HepG2 (cell line): ENCODE data around the gene ARFGEF3. TPM values are rescaled to one million over a fixed set of nuclear protein-coding genes. Genes with fewer than 3 reads are reported as not detected.
A peak's percentile ranks its signal among the peaks of the same experiment; 100 is the strongest.

ENCODE experiments used
- FOXJ3 ChIP-seq: sonication (generic); formaldehyde crosslinking; IDR thresholded peaks from 2 replicates; pipeline ENCODE4 v1.4.0; 2020; ENCODE audit warnings: missing genetic modification reagents, mild to moderate bottlenecking, borderline replicate concordance
- GFI1 ChIP-seq: sonication (generic); formaldehyde crosslinking; IDR thresholded peaks from 2 replicates; pipeline ENCODE4 v1.5.0; 2020; ENCODE audit warnings: missing genetic modification reagents, mild to moderate bottlenecking, borderline replicate concordance
- HOXA7 ChIP-seq: sonication (generic); formaldehyde crosslinking; IDR thresholded peaks from 2 replicates; pipeline ENCODE4 v1.8.1; 2022; ENCODE audit warnings: mild to moderate bottlenecking, missing genetic modification reagents, moderate library complexity
- MTF1 ChIP-seq: sonication (generic); formaldehyde crosslinking; IDR thresholded peaks from 2 replicates; pipeline ENCODE4 v1.5.0; 2020; ENCODE audit warnings: missing genetic modification reagents
- NR2C2 ChIP-seq: sonication (generic); formaldehyde crosslinking; IDR thresholded peaks from 2 replicates; pipeline ENCODE4 v1.4.0; 2020; ENCODE audit warnings: missing genetic modification reagents, mild to moderate bottlenecking, moderate library complexity, borderline replicate concordance
- SCMH1 ChIP-seq: sonication (generic); formaldehyde crosslinking; IDR thresholded peaks from 2 replicates; pipeline ENCODE4 v1.9.0; 2021; ENCODE audit warnings: missing genetic modification reagents, mild to moderate bottlenecking, borderline replicate concordance
- ZNF333 ChIP-seq: sonication (generic); formaldehyde crosslinking; IDR thresholded peaks from 2 replicates; pipeline ENCODE4 v1.4.0; 2020; ENCODE audit warnings: mild to moderate bottlenecking, missing genetic modification reagents, borderline replicate concordance
- ZNF572 ChIP-seq: sonication (generic); formaldehyde crosslinking; IDR thresholded peaks from 2 replicates; pipeline ENCODE4 v1.5.1; 2020; ENCODE audit warnings: mild to moderate bottlenecking, missing genetic modification reagents
- ZNF652 ChIP-seq: IDR thresholded peaks from 2 replicates; pipeline ENCODE4 v1.6.1; 2016; ENCODE audit warnings: low read depth, borderline replicate concordance
- ZNF841 ChIP-seq: sonication (generic); formaldehyde crosslinking; IDR thresholded peaks from 2 replicates; pipeline ENCODE4 v1.8.1; 2023; ENCODE audit warnings: missing genetic modification reagents, borderline replicate concordance
- polyA plus RNA-seq, 8 experiments: library from polyadenylated mRNA; depleted of rRNA in 3 of 8; stranded (reverse) in 7 of 8; unstranded in 1 of 8; fragments of >200 nt; fragmentation: Illumina TruSeq in 4 of 8; extraction: Trizol in 4 of 8; gene quantifications; 2 replicates each; pipeline versions ENCODE4 v1.2.1 to v1.2.3, GENCODE V29; 2011 to 2016; ENCODE audit warnings: low read depth in 4 of 8, missing spikeins in 1 of 8, mixed read lengths in 1 of 8; ENCODE audit not compliant: insufficient read depth in 1 of 8
- total RNA-seq, 5 experiments: library from RNA; depleted of rRNA; stranded (reverse); fragments of >200 nt; fragmentation: Illumina TruSeq; extraction: Trizol; gene quantifications; 2 replicates each; pipeline ENCODE4 v1.2.3, GENCODE V29; 2016; ENCODE audit warnings: low read depth in 1 of 5
- TF ChIP-seq, protein P1 (sequence below): sonication (generic); formaldehyde crosslinking; IDR thresholded peaks from 2 replicates; pipeline ENCODE4 v1.5.1; 2020; ENCODE audit warnings: mild to moderate bottlenecking, missing genetic modification reagents, borderline replicate concordance
- TF ChIP-seq, protein P2 (sequence below): fragments of 450-650 bp; IDR thresholded peaks from 2 replicates; pipeline ENCODE4 v1.6.1; 2017
- TF ChIP-seq, protein P3 (sequence below): sonication (generic); formaldehyde crosslinking; conservative IDR thresholded peaks from 2 replicates; pipeline ENCODE4 v1.8.0; 2022; ENCODE audit warnings: low read depth, missing genetic modification reagents
- TF ChIP-seq, protein P4 (sequence below): sonication (generic); formaldehyde crosslinking; IDR thresholded peaks from 2 replicates; pipeline ENCODE4 v1.4.0; 2020; ENCODE audit warnings: missing genetic modification reagents, borderline replicate concordance
- TF ChIP-seq, protein P5 (sequence below): sonication (generic); formaldehyde crosslinking; IDR thresholded peaks from 2 replicates; pipeline ENCODE4 v1.5.1; 2020; ENCODE audit warnings: mild to moderate bottlenecking, missing genetic modification reagents, moderate library complexity

The ARFGEF3 gene
- total and polyA plus RNA-seq, 2 of the 13 experiments (the other 11 are each of a cell fraction or from before 2014, with no cell fraction given), result 0.60 to 2.6 TPM

DNA sequence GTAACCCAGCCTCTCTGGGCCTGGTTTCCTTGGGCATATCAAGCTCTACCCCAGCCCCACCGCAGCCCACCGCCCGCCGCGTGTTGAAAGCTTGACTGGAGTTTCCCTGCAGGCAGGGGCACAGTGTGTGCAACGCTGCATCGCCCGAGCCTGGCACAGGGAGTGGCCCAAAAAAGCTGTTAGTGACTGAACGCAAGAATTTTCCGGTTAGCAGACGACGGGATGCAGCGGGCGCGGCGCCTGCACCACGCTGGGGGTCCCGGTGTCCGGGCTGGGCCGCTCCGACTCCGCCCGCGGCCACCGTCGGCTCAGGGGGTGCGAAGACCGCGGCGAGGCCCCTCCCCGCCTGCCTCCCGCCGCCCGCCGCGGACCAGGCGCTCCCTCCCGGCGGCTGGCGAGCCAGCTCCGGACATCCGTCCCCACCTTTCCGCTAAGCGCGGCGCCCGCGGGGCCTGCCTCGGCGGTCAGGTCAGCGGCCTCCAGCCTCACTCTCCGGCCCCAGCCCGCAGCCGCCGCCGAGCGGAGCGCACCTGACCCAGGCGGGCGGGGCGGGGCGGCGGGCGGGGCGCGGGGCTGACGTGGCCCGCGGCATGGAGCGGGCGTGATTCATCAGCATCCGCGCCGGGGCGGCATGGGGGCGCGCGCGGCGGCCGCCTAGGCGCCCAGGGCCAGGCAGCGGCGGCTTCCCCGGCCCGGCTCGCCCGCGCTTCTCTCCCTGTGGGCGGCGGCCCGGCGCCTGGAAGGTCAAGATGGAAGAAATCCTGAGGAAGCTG is at the start of gene ARFGEF3 (continued):
- TF ChIP-seq ZNF652 (no peak), NR2C2 (CRISPR knock-in tag) (0 out of 2 replicates have a peak, but pooled peaks have one; percentile 32), ZNF333 (CRISPR knock-in tag) (peak; percentile 71; the same call in 1 of the 2 replicates), SCMH1 (CRISPR knock-in tag) (no peak), FOXJ3 (no peak), MTF1 (CRISPR knock-in tag) (no peak), ZNF572 (no peak; the same call in 1 of the 2 replicates), ZNF841 (CRISPR knock-in tag) (no peak), GFI1 (no peak), HOXA7 (no peak)
- TF ChIP-seq, protein P1, sequence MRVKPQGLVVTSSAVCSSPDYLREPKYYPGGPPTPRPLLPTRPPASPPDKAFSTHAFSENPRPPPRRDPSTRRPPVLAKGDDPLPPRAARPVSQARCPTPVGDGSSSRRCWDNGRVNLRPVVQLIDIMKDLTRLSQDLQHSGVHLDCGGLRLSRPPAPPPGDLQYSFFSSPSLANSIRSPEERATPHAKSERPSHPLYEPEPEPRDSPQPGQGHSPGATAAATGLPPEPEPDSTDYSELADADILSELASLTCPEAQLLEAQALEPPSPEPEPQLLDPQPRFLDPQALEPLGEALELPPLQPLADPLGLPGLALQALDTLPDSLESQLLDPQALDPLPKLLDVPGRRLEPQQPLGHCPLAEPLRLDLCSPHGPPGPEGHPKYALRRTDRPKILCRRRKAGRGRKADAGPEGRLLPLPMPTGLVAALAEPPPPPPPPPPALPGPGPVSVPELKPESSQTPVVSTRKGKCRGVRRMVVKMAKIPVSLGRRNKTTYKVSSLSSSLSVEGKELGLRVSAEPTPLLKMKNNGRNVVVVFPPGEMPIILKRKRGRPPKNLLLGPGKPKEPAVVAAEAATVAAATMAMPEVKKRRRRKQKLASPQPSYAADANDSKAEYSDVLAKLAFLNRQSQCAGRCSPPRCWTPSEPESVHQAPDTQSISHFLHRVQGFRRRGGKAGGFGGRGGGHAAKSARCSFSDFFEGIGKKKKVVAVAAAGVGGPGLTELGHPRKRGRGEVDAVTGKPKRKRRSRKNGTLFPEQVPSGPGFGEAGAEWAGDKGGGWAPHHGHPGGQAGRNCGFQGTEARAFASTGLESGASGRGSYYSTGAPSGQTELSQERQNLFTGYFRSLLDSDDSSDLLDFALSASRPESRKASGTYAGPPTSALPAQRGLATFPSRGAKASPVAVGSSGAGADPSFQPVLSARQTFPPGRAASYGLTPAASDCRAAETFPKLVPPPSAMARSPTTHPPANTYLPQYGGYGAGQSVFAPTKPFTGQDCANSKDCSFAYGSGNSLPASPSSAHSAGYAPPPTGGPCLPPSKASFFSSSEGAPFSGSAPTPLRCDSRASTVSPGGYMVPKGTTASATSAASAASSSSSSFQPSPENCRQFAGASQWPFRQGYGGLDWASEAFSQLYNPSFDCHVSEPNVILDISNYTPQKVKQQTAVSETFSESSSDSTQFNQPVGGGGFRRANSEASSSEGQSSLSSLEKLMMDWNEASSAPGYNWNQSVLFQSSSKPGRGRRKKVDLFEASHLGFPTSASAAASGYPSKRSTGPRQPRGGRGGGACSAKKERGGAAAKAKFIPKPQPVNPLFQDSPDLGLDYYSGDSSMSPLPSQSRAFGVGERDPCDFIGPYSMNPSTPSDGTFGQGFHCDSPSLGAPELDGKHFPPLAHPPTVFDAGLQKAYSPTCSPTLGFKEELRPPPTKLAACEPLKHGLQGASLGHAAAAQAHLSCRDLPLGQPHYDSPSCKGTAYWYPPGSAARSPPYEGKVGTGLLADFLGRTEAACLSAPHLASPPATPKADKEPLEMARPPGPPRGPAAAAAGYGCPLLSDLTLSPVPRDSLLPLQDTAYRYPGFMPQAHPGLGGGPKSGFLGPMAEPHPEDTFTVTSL (CRISPR knock-in tag), result no peak
- TF ChIP-seq, protein P2, sequence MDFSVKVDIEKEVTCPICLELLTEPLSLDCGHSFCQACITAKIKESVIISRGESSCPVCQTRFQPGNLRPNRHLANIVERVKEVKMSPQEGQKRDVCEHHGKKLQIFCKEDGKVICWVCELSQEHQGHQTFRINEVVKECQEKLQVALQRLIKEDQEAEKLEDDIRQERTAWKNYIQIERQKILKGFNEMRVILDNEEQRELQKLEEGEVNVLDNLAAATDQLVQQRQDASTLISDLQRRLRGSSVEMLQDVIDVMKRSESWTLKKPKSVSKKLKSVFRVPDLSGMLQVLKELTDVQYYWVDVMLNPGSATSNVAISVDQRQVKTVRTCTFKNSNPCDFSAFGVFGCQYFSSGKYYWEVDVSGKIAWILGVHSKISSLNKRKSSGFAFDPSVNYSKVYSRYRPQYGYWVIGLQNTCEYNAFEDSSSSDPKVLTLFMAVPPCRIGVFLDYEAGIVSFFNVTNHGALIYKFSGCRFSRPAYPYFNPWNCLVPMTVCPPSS, result no peak
- TF ChIP-seq, protein P3, sequence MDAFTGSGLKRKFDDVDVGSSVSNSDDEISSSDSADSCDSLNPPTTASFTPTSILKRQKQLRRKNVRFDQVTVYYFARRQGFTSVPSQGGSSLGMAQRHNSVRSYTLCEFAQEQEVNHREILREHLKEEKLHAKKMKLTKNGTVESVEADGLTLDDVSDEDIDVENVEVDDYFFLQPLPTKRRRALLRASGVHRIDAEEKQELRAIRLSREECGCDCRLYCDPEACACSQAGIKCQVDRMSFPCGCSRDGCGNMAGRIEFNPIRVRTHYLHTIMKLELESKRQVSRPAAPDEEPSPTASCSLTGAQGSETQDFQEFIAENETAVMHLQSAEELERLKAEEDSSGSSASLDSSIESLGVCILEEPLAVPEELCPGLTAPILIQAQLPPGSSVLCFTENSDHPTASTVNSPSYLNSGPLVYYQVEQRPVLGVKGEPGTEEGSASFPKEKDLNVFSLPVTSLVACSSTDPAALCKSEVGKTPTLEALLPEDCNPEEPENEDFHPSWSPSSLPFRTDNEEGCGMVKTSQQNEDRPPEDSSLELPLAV, result no peak
- TF ChIP-seq, protein P4, sequence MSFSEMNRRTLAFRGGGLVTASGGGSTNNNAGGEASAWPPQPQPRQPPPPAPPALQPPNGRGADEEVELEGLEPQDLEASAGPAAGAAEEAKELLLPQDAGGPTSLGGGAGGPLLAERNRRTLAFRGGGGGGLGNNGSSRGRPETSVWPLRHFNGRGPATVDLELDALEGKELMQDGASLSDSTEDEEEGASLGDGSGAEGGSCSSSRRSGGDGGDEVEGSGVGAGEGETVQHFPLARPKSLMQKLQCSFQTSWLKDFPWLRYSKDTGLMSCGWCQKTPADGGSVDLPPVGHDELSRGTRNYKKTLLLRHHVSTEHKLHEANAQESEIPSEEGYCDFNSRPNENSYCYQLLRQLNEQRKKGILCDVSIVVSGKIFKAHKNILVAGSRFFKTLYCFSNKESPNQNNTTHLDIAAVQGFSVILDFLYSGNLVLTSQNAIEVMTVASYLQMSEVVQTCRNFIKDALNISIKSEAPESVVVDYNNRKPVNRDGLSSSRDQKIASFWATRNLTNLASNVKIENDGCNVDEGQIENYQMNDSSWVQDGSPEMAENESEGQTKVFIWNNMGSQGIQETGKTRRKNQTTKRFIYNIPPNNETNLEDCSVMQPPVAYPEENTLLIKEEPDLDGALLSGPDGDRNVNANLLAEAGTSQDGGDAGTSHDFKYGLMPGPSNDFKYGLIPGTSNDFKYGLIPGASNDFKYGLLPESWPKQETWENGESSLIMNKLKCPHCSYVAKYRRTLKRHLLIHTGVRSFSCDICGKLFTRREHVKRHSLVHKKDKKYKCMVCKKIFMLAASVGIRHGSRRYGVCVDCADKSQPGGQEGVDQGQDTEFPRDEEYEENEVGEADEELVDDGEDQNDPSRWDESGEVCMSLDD (CRISPR knock-in tag), result no peak
- TF ChIP-seq, protein P5, sequence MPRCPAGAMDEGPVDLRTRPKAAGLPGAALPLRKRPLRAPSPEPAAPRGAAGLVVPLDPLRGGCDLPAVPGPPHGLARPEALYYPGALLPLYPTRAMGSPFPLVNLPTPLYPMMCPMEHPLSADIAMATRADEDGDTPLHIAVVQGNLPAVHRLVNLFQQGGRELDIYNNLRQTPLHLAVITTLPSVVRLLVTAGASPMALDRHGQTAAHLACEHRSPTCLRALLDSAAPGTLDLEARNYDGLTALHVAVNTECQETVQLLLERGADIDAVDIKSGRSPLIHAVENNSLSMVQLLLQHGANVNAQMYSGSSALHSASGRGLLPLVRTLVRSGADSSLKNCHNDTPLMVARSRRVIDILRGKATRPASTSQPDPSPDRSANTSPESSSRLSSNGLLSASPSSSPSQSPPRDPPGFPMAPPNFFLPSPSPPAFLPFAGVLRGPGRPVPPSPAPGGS, result peak; percentile 74
